CD14-positive monocyte (primary cell): ENCODE data around the gene PKDCC. TPM values are rescaled to one million over a fixed set of nuclear protein-coding genes. Genes with fewer than 3 reads are reported as not detected.
A peak's percentile ranks its signal among the peaks of the same experiment; 100 is the strongest.

Experiments
- DNase-seq, 3 donors: peaks; one replicate each; pipeline ENCODE4 v3.0.0-alpha.2; 2011 to 2022
- H2AFZ ChIP-seq: 2 replicates; pipeline ENCODE4 v1.6.0; 2012; ENCODE audit warnings: mild to moderate bottlenecking, low read depth, low read length, inconsistent platforms; ENCODE audit not compliant: insufficient read depth, poor library complexity, severe bottlenecking
- H3K27ac ChIP-seq, 2 donors: 1 replicate in 1 of 2; 2 replicates in 1 of 2; pipeline ENCODE4 v1.5.1; 2012 to 2013; ENCODE audit warnings: low read length in 2 of 2, control low read depth in 1 of 2, inconsistent platforms in 1 of 2, low read depth in 1 of 2, mild to moderate bottlenecking in 1 of 2
- H3K27me3 ChIP-seq, 2 donors: one replicate each; pipeline versions ENCODE4 v1.6.0 to v1.6.1; 2011 to 2013; ENCODE audit warnings: low read length in 2 of 2; ENCODE audit not compliant: control insufficient read depth in 2 of 2, insufficient read depth in 2 of 2
- H3K36me3 ChIP-seq, 2 donors: replicated peaks in 1 of 2; 1 replicate in 1 of 2; 2 replicates in 1 of 2; pipeline versions ENCODE4 v1.5.1 to v1.6.1; 2012 to 2013; ENCODE audit warnings: low read length in 2 of 2, control low read depth in 1 of 2, inconsistent platforms in 1 of 2, mild to moderate bottlenecking in 1 of 2; ENCODE audit not compliant: insufficient read depth in 2 of 2, control insufficient read depth in 1 of 2
- H3K4me1 ChIP-seq, 2 donors: 1 replicate in 1 of 2; 2 replicates in 1 of 2; pipeline versions ENCODE4 v1.5.1 to v1.6.1; 2012 to 2013; ENCODE audit warnings: low read length in 2 of 2, control low read depth in 1 of 2, inconsistent platforms in 1 of 2, mild to moderate bottlenecking in 1 of 2, moderate library complexity in 1 of 2; ENCODE audit not compliant: insufficient read depth in 2 of 2, control insufficient read depth in 1 of 2
- H3K4me2 ChIP-seq: replicated peaks from 2 replicates; pipeline ENCODE3; 2012; ENCODE audit warnings: low read length, moderate library complexity, mild to moderate bottlenecking; ENCODE audit not compliant: poor library complexity, severe bottlenecking; ENCODE audit errors: extremely low read depth
- H3K4me3 ChIP-seq, 3 experiments: fragments of 200-600 bp in 1 of 3; sonication (generic) in 1 of 3; replicated peaks in 1 of 3; 1 replicate in 2 of 3; 2 replicates in 1 of 3; pipeline ENCODE4 v1.5.1; 2011 to 2013; ENCODE audit warnings: low read length in 3 of 3, mild to moderate bottlenecking in 3 of 3, control low read depth in 2 of 3, low read depth in 2 of 3, inconsistent platforms in 1 of 3, moderate library complexity in 1 of 3
- H3K79me2 ChIP-seq: 2 replicates; pipeline ENCODE4 v1.6.0; 2012; ENCODE audit warnings: mild to moderate bottlenecking, control low read depth, inconsistent platforms, low read length, moderate library complexity; ENCODE audit not compliant: insufficient read depth
- H3K9ac ChIP-seq: 2 replicates; pipeline ENCODE4 v1.6.0; 2017; ENCODE audit warnings: low read length, mild to moderate bottlenecking; ENCODE audit not compliant: insufficient read depth, poor library complexity, severe bottlenecking
- H3K9me3 ChIP-seq, 2 donors: replicated peaks in 1 of 2; 1 replicate in 1 of 2; 2 replicates in 1 of 2; pipeline versions ENCODE4 v1.5.1 to v1.6.1; 2012 to 2013; ENCODE audit warnings: low read length in 2 of 2, control low read depth in 1 of 2; ENCODE audit not compliant: control insufficient read depth in 1 of 2, insufficient read depth in 1 of 2
- H4K20me1 ChIP-seq: 2 replicates; pipeline ENCODE4 v1.6.0; 2012; ENCODE audit warnings: mild to moderate bottlenecking, low read length, control low read depth, moderate library complexity; ENCODE audit not compliant: insufficient read depth
- H3K27ac Mint-ChIP-seq, 7 donors: one replicate each; pipeline ENCODE4 v1.8.0; 2020; ENCODE audit warnings: mild to moderate bottlenecking in 7 of 7, mixed read lengths in 7 of 7, moderate library complexity in 6 of 7, inconsistent platforms in 2 of 7
- H3K27me3 Mint-ChIP-seq, 3 donors: one replicate each; pipeline ENCODE4 v1.8.0; 2021 to 2022; ENCODE audit warnings: low read depth in 3 of 3, mild to moderate bottlenecking in 3 of 3, mixed read lengths in 3 of 3, moderate library complexity in 3 of 3, inconsistent platforms in 1 of 3
- H3K36me3 Mint-ChIP-seq, 2 donors: one replicate each; pipeline ENCODE4 v1.8.0; 2020; ENCODE audit warnings: mixed read lengths in 2 of 2, inconsistent platforms in 1 of 2, mild to moderate bottlenecking in 1 of 2
- H3K4me1 Mint-ChIP-seq: one replicate; pipeline ENCODE4 v1.8.0; 2020; ENCODE audit warnings: mild to moderate bottlenecking, mixed read lengths
- H3K4me3 Mint-ChIP-seq, 2 donors: one replicate each; pipeline ENCODE4 v1.8.0; 2020; ENCODE audit warnings: mild to moderate bottlenecking in 2 of 2, mixed read lengths in 2 of 2, moderate library complexity in 1 of 2
- H3K9me3 Mint-ChIP-seq, 7 donors: one replicate each; pipeline ENCODE4 v1.8.0; 2020 to 2022; ENCODE audit warnings: mixed read lengths in 7 of 7, mild to moderate bottlenecking in 6 of 7, moderate library complexity in 6 of 7, inconsistent platforms in 2 of 7
- WGBS: methylation state at CpG from one replicate; pipeline ENCODE4 v1.1.5; 2013; ENCODE audit warnings: missing lambda C conversion rate; ENCODE audit not compliant: insufficient coverage; 5-methylcytosine and 5-hydroxymethylcytosine counted together
- intact Hi-C, 2 donors: fragments of 100-400 bp; cut with micrococcal nuclease; formaldehyde crosslinking; loops; one replicate each; pipeline versions ENCODE4 v1.15.0 to v1.15.1; 2023
- polyA plus RNA-seq, 3 donors: library from polyadenylated mRNA; depleted of rRNA in 1 of 3; unstranded in 2 of 3; stranded (reverse) in 1 of 3; fragments of 300-500 nt in 2 of 3; fragments of >200 nt in 1 of 3; fragmentation: Illumina TruSeq in 2 of 3; gene quantifications; 1 replicate in 2 of 3; 2 replicates in 1 of 3; pipeline ENCODE4 v1.2.3, GENCODE V29; 2012 to 2021
- TF ChIP-seq, protein P1 (sequence below): fragments of 200-600 bp; IDR thresholded peaks from one replicate; pipeline ENCODE4 v1.8.0; 2022; ENCODE audit warnings: antibody characterized with exemption, mild to moderate bottlenecking

Gene PKDCC
- polyA plus RNA-seq, 3 donors: not detected

GRCh38 chr2:42009657-42010580 lies 37.9 kb upstream of the PKDCC start:
- peaks cover 4 to 23% (median 14%) of the 10 kb centered on the region in 7 donors for H3K9me3 Mint-ChIP-seq
- H3K27ac Mint-ChIP-seq: no peak overlapping the region
- no peaks in the 10 kb centered on the region for H3K27me3 ChIP-seq
- TF ChIP-seq, protein P1, sequence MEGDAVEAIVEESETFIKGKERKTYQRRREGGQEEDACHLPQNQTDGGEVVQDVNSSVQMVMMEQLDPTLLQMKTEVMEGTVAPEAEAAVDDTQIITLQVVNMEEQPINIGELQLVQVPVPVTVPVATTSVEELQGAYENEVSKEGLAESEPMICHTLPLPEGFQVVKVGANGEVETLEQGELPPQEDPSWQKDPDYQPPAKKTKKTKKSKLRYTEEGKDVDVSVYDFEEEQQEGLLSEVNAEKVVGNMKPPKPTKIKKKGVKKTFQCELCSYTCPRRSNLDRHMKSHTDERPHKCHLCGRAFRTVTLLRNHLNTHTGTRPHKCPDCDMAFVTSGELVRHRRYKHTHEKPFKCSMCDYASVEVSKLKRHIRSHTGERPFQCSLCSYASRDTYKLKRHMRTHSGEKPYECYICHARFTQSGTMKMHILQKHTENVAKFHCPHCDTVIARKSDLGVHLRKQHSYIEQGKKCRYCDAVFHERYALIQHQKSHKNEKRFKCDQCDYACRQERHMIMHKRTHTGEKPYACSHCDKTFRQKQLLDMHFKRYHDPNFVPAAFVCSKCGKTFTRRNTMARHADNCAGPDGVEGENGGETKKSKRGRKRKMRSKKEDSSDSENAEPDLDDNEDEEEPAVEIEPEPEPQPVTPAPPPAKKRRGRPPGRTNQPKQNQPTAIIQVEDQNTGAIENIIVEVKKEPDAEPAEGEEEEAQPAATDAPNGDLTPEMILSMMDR: no peak
- no peaks in the 10 kb centered on the region for H3K4me1 ChIP-seq
- H3K9me3 ChIP-seq: peaks cover 6% of the 10 kb centered on the region in 2 donors
- no peak overlapping the region for H3K9ac ChIP-seq
- H3K4me3 ChIP-seq: no peak overlapping the region
- H4K20me1 ChIP-seq: no peaks in the 10 kb centered on the region
- H3K4me3 Mint-ChIP-seq: peak overlapping the region; percentile 63
- H3K4me1 Mint-ChIP-seq: peaks cover 4% of the 10 kb centered on the region
- H3K27me3 Mint-ChIP-seq: peaks cover 0 to 4% (median 2%) of the 10 kb centered on the region in 3 donors
- H3K27ac ChIP-seq: no peak overlapping the region
- H3K4me2 ChIP-seq: no peak overlapping the region
- 94% methylated on average over 4 of the region's 10 CpGs for WGBS
- no peak for DNase-seq
- no peaks in the 10 kb centered on the region for H3K79me2 ChIP-seq
- intact Hi-C loops: no loop called here
- no peaks in the 10 kb centered on the region for H3K36me3 Mint-ChIP-seq
- no peaks in the 10 kb centered on the region for H3K36me3 ChIP-seq
- H2AFZ ChIP-seq: no peak overlapping the region

DNA sequence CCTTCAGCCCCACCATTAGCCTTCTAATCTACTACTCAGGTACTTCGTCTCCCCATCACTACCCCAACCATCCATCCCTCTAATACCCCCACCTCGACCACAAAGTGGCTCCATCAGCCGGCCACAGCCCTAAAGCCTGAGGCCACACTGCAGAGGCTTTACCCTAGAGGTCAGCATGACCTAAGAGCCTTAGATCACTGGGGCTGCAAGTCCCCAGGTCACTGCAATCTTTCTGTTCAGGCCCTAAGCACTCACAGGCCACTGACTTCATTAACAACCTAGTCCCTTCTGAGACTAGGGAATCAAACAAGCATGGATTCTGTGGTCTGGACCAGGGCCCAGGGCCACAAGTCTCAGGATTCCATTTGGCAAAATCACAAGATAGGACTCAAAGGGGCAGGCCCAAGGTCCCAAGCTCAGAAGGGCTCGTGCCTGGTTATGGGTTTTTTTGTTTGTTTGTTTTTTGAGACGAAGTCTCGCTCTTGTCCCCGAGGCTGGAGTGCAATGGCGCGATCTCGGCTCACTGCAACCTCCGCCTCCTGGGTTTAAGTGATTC lies 37.0 kb upstream of the PKDCC start:
- H3K4me3 ChIP-seq: no peak overlapping the region
- intact Hi-C loops: no loop called here
- no peaks in the 10 kb centered on the region for H3K79me2 ChIP-seq
- no peaks in the 10 kb centered on the region for H3K4me1 ChIP-seq
- H3K36me3 ChIP-seq: no peaks in the 10 kb centered on the region
- H3K27me3 ChIP-seq: no peaks in the 10 kb centered on the region
- no peak overlapping the region for H3K27ac ChIP-seq
- WGBS: 97% methylated on average over 11 of the region's 11 CpGs
- H2AFZ ChIP-seq: no peak overlapping the region
- H3K4me1 Mint-ChIP-seq: peaks cover 4% of the 10 kb centered on the region
- no peaks in the 10 kb centered on the region for H3K9me3 ChIP-seq
- no peak for DNase-seq
- peaks cover 0 to 4% (median 2%) of the 10 kb centered on the region in 3 donors for H3K27me3 Mint-ChIP-seq
- H3K4me3 Mint-ChIP-seq: no peak overlapping the region
- peaks cover 4 to 20% (median 10%) of the 10 kb centered on the region in 7 donors for H3K9me3 Mint-ChIP-seq
- H3K9ac ChIP-seq: no peak overlapping the region
- no peak overlapping the region for H3K27ac Mint-ChIP-seq
- H3K36me3 Mint-ChIP-seq: no peaks in the 10 kb centered on the region
- TF ChIP-seq, protein P1: no peak
- no peak overlapping the region for H3K4me2 ChIP-seq
- H4K20me1 ChIP-seq: no peaks in the 10 kb centered on the region
